HCT116 (cell line): ENCODE results near the gene ATP2B3. TPM values are rescaled to one million over a fixed set of nuclear protein-coding genes. Genes with fewer than 3 reads are reported as not detected.

ENCODE experiments used
- ATAC-seq: fragments of 200-7000 bp; cut with Tn5 transposase; 2 replicates; pipeline ENCODE4 v1.9.1; 2020; ENCODE audit warnings: mild to moderate bottlenecking, moderate library complexity
- BruUV-seq: library from RNA; stranded (reverse); fragments of 400-500 nt; replicated peaks from 2 replicates; lab custom pipeline; 2021; lab: Mats Ljungman, UMichigan
- CTCF ChIA-PET: fragments of 300-600 bp; sonication (Branson Sonifier 250); formaldehyde crosslinking; loops from one replicate; lab custom pipeline; 2021; ENCODE audit warnings: antibody characterized with exemption; lab: Charles Lee
- POLR2A ChIA-PET: fragments of 300-600, 350-600 bp; sonication (Branson Sonifier 250); formaldehyde crosslinking; loops from one replicate; lab custom pipeline; 2021; ENCODE audit warnings: antibody characterized with exemption; lab: Charles Lee
- RAD21 ChIA-PET, 2 experiments: fragments of 300-600 bp; sonication (Branson Sonifier 250); formaldehyde crosslinking; loops; one replicate each; lab custom pipeline; 2023; ENCODE audit warnings: low total read pairs in 2 of 2; ENCODE audit not compliant: uncharacterized antibody in 2 of 2, unreplicated experiment in 2 of 2, low non-redundant PET in 1 of 2; lab: Charles Lee
- DNase-seq: peaks from one replicate; pipeline ENCODE4 v3.0.0-alpha.2; 2010; ENCODE audit warnings: low read depth, low spot score
- H2AFZ ChIP-seq: fragments of 200-600 bp; shearing (Covaris generic), sonication (generic); 2 replicates; pipeline ENCODE4 v1.6.1; 2017; ENCODE audit warnings: low read depth, mixed run types, mixed read lengths, antibody characterized with exemption, low read length; ENCODE audit not compliant: poor library complexity, severe bottlenecking
- H3K27ac ChIP-seq: 2 replicates; pipeline ENCODE4 v1.5.1; 2012; ENCODE audit warnings: low read depth, low read length
- H3K27me3 ChIP-seq: fragments of 200-600 bp; sonication (generic); 2 replicates; pipeline ENCODE4 v1.6.1; 2016; ENCODE audit warnings: mixed run types, low read length, mixed read lengths; ENCODE audit not compliant: insufficient read depth
- H3K36me3 ChIP-seq, 2 experiments: fragments of 200-500 bp in 1 of 2; fragments of 200-600 bp in 1 of 2; sonication (Bioruptor generic) in 1 of 2; sonication (generic) in 1 of 2; 2 replicates each; pipeline versions ENCODE4 v1.5.1 to v1.6.1; 2014 to 2016; ENCODE audit warnings: low read length in 2 of 2, inconsistent platforms in 1 of 2, mixed read lengths in 1 of 2, mixed run types in 1 of 2; ENCODE audit not compliant: insufficient read depth in 2 of 2, control insufficient read depth in 1 of 2
- H3K4me1 ChIP-seq, 2 experiments: fragments of 200-600 bp in 1 of 2; sonication (generic) in 1 of 2; 2 replicates each; pipeline versions ENCODE4 v1.5.1 to v1.6.1; 2012 to 2017; ENCODE audit warnings: low read length in 2 of 2, inconsistent platforms in 1 of 2, mild to moderate bottlenecking in 1 of 2, mixed read lengths in 1 of 2, mixed run types in 1 of 2, moderate library complexity in 1 of 2; ENCODE audit not compliant: insufficient read depth in 2 of 2, control insufficient read depth in 1 of 2
- H3K4me2 ChIP-seq: fragments of 200-600 bp; sonication (generic); 2 replicates; pipeline ENCODE4 v1.6.1; 2017; ENCODE audit warnings: mixed run types, low read length, mixed read lengths
- H3K4me3 ChIP-seq, 2 experiments: fragments of 200-600 bp in 1 of 2; sonication (generic) in 1 of 2; replicated peaks in 1 of 2; 2 replicates each; pipeline ENCODE4 v1.5.1; 2011 to 2016; ENCODE audit warnings: low read length in 2 of 2, control low read depth in 1 of 2, low read depth in 1 of 2, mild to moderate bottlenecking in 1 of 2, mixed read lengths in 1 of 2, mixed run types in 1 of 2
- H3K79me2 ChIP-seq: fragments of 200-600 bp; sonication (generic); 2 replicates; pipeline ENCODE4 v1.6.1; 2017; ENCODE audit warnings: mild to moderate bottlenecking, mixed run types, low read length, moderate library complexity, mixed read lengths; ENCODE audit not compliant: insufficient read depth
- H3K9ac ChIP-seq: fragments of 200-600 bp; sonication (generic); 2 replicates; pipeline ENCODE4 v1.6.1; 2016; ENCODE audit warnings: low read length, mixed read lengths
- H3K9me2 ChIP-seq: fragments of 200-600 bp; sonication (generic), shearing (Covaris generic); 2 replicates; pipeline ENCODE4 v1.6.1; 2017; ENCODE audit warnings: mixed run types, mild to moderate bottlenecking, moderate library complexity; ENCODE audit not compliant: insufficient read depth
- H3K9me3 ChIP-seq, 2 experiments: fragments of 200-500 bp in 1 of 2; fragments of 200-600 bp in 1 of 2; sonication (Bioruptor generic) in 1 of 2; sonication (generic) in 1 of 2; 2 replicates each; pipeline ENCODE4 v1.6.1; 2014 to 2017; ENCODE audit warnings: low read length in 2 of 2, mixed read lengths in 2 of 2, inconsistent platforms in 1 of 2, low read depth in 1 of 2, mild to moderate bottlenecking in 1 of 2, mixed run types in 1 of 2, moderate library complexity in 1 of 2; ENCODE audit not compliant: control insufficient read depth in 1 of 2, insufficient read depth in 1 of 2
- H4K20me1 ChIP-seq: fragments of 200-600 bp; sonication (generic), shearing (Covaris generic); 2 replicates; pipeline ENCODE4 v1.6.1; 2017; ENCODE audit warnings: mixed run types, mild to moderate bottlenecking, moderate library complexity; ENCODE audit not compliant: insufficient read depth
- CBX3 ChIP-seq: IDR thresholded peaks from 2 replicates; pipeline ENCODE4 v1.6.1; 2012; ENCODE audit warnings: low read depth
- CEBPB ChIP-seq: IDR thresholded peaks from 2 replicates; pipeline ENCODE4 v1.6.1; 2012; ENCODE audit warnings: low read depth
- EGR1 ChIP-seq: IDR thresholded peaks from 2 replicates; pipeline ENCODE4 v1.6.1; 2012; ENCODE audit warnings: low read depth
- ELF1 ChIP-seq: IDR thresholded peaks from 2 replicates; pipeline ENCODE4 v1.6.1; 2012; ENCODE audit warnings: low read depth, borderline replicate concordance
- EZH2phosphoT487 ChIP-seq: fragments of 200-600 bp; IDR thresholded peaks from 2 replicates; pipeline ENCODE4 v1.6.1; 2018; ENCODE audit warnings: antibody characterized with exemption, borderline replicate concordance
- JUND ChIP-seq: IDR thresholded peaks from 2 replicates; pipeline ENCODE4 v1.6.1; 2012
- POLR2A ChIP-seq: IDR thresholded peaks from 2 replicates; pipeline ENCODE4 v1.7.0; 2011; ENCODE audit warnings: borderline replicate concordance; ENCODE audit not compliant: insufficient read depth, insufficient read length; ENCODE audit errors: extremely low read depth
- SIN3A ChIP-seq: IDR thresholded peaks from 2 replicates; pipeline ENCODE4 v1.6.1; 2012; ENCODE audit warnings: low read depth
- ZFX ChIP-seq: fragments of 450-650 bp; IDR thresholded peaks from 2 replicates; pipeline ENCODE4 v1.6.1; 2017
- ZNF274 ChIP-seq: fragments of 200-500 bp; sonication (Bioruptor generic); IDR thresholded peaks from 2 replicates; pipeline ENCODE4 v1.6.1; 2014; ENCODE audit warnings: mild to moderate bottlenecking, low read depth, low read length, inconsistent platforms
- intact Hi-C: fragments of 100-400 bp; cut with micrococcal nuclease; formaldehyde crosslinking; loops from 2 replicates; pipeline ENCODE4 v1.10.0; 2022
- total RNA-seq: library from RNA; stranded (reverse); gene quantifications from one replicate; pipeline ENCODE4 v1.2.1, GENCODE V29; 2021; ENCODE audit not compliant: unreplicated experiment
- TF ChIP-seq, protein P1 (sequence below): IDR thresholded peaks from 2 replicates; pipeline ENCODE4 v1.6.1; 2012

Gene ATP2B3
- total RNA-seq, 1 experiment from 2014 or later = not detected

DNA sequence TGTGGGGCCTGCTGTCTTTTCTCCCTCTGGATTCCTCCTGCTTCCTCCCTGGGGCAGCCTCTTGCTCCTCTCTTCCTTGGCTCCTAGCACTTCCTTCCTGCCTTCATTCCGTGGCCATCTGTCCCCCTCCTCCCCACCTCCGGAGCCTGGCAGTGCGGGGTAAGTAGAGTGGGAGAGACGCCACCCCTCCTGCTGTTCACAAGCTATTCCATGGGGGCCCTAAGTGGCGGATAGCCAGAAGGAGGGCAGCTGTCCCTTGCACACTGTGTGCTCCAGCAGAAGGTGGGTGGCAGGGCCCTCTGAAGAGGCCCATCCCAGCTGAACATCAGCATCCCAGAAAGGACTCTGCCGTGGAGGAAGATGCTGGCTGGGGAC lies 54.1 kb downstream of the ATP2B3 start:
- no TSS peak for BruUV-seq
- no peak for ATAC-seq
- CTCF ChIA-PET = no interaction called here
- intact Hi-C loops = no loop called here
- POLR2A ChIA-PET = no interaction called here
- H3K4me3 ChIP-seq = no peak overlapping the region
- H3K27ac ChIP-seq = no peak overlapping the region
- no peaks in the 10 kb centered on the region for H4K20me1 ChIP-seq
- no peaks in the 10 kb centered on the region for H3K36me3 ChIP-seq
- DNase-seq = no peak
- RAD21 ChIA-PET = no interaction called here
- no peak overlapping the region for H2AFZ ChIP-seq
- no peak overlapping the region for H3K9ac ChIP-seq
- no peaks in the 10 kb centered on the region for H3K4me1 ChIP-seq
- no peaks in the 10 kb centered on the region for H3K79me2 ChIP-seq
- no peaks in the 10 kb centered on the region for H3K9me3 ChIP-seq
- H3K9me2 ChIP-seq = no peaks in the 10 kb centered on the region
- TF ChIP-seq EGR1 (no peak), ELF1 (no peak), CBX3 (no peak), CEBPB (no peak), ZFX (no peak), ZNF274 (no peak), JUND (no peak), SIN3A (no peak)
- no peak overlapping the region for H3K4me2 ChIP-seq
- no peaks in the 10 kb centered on the region for H3K27me3 ChIP-seq

DNA sequence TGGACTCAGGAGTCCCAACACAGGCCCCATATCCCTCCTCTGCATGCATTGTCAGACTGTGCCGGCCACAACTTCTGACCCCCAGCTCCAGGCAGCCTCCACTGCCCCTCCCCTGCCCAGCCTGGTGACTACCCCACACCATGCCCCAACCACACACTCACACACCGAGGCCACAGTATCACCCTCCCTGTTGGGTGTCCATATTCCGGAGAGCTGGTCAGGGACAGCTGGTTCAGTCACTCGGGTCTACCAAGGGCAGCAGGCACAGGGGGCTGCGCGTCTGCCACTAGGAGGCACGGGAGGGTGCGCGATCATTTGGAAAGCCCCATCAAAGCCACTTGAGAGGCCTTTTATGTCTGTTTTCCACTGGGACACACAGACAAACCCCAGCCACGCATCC lies 55.2 kb downstream of the ATP2B3 start:
- DNase-seq (no peak), ATAC-seq (no peak)
- POLR2A ChIA-PET = no interaction called here
- H3K79me2 ChIP-seq = no peaks in the 10 kb centered on the region
- RAD21 ChIA-PET = no interaction called here
- no peaks in the 10 kb centered on the region for H3K9me2 ChIP-seq
- H3K4me2 ChIP-seq = no peak overlapping the region
- H3K27ac ChIP-seq = no peak overlapping the region
- H2AFZ ChIP-seq = no peak overlapping the region
- H3K4me1 ChIP-seq = no peaks in the 10 kb centered on the region
- H3K9me3 ChIP-seq = no peaks in the 10 kb centered on the region
- no peaks in the 10 kb centered on the region for H3K36me3 ChIP-seq
- TF ChIP-seq, protein P1, sequence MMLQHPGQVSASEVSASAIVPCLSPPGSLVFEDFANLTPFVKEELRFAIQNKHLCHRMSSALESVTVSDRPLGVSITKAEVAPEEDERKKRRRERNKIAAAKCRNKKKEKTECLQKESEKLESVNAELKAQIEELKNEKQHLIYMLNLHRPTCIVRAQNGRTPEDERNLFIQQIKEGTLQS = no peak
- no peak for TF ChIP-seq POLR2A
- TF ChIP-seq EZH2phosphoT487 = no peak
- H3K9ac ChIP-seq = no peak overlapping the region
- no TSS peak for BruUV-seq
- CTCF ChIA-PET = no interaction called here
- no peak overlapping the region for H3K4me3 ChIP-seq
- no peaks in the 10 kb centered on the region for H3K27me3 ChIP-seq
- intact Hi-C loops = no loop called here
- H4K20me1 ChIP-seq = no peaks in the 10 kb centered on the region
